NT2/D1 (cell line): ENCODE measurements around the gene BIRC3.

ENCODE experiments used
- YY1 ChIP-seq: IDR thresholded peaks from 2 replicates; pipeline ENCODE4 v1.6.1; 2011; ENCODE audit not compliant: insufficient read length, insufficient read depth
- ZNF274 ChIP-seq: IDR thresholded peaks from 2 replicates; pipeline ENCODE4 v1.6.1; 2011; ENCODE audit warnings: mild to moderate bottlenecking, low read depth, low read length

- no peak for TF ChIP-seq YY1
- TF ChIP-seq ZNF274, result no peak
These were observed 24.4 kb upstream of the BIRC3 start for GRCh38 chr11:102292933-102293332.
